IgD-negative memory B cell (primary cell): ENCODE measurements around the gene IGSF21. TPM values are rescaled to one million over a fixed set of nuclear protein-coding genes. Genes with fewer than 3 reads are reported as not detected.
"Not testable (repeated sequence)": the region's sequence is repeated elsewhere in the genome, so short reads cannot be mapped to it uniquely, and the experiment has no call there.

ENCODE experiments used
- H3K27ac Mint-ChIP-seq, 3 donors: one replicate each; pipeline ENCODE4 v1.8.0; 2020 to 2022; ENCODE audit warnings: mild to moderate bottlenecking in 3 of 3, mixed read lengths in 3 of 3, moderate library complexity in 1 of 3
- H3K27me3 Mint-ChIP-seq: one replicate; pipeline ENCODE4 v1.8.0; 2021; ENCODE audit warnings: mixed read lengths
- H3K36me3 Mint-ChIP-seq: one replicate; pipeline ENCODE4 v1.8.0; 2020; ENCODE audit warnings: mild to moderate bottlenecking, mixed read lengths
- H3K4me1 Mint-ChIP-seq, 3 donors: one replicate each; pipeline ENCODE4 v1.8.0; 2020 to 2022; ENCODE audit warnings: mixed read lengths in 3 of 3, mild to moderate bottlenecking in 1 of 3
- H3K4me3 Mint-ChIP-seq, 4 donors: one replicate each; pipeline ENCODE4 v1.8.0; 2020 to 2022; ENCODE audit warnings: mild to moderate bottlenecking in 4 of 4, mixed read lengths in 4 of 4, moderate library complexity in 3 of 4
- H3K9me3 Mint-ChIP-seq, 3 donors: one replicate each; pipeline ENCODE4 v1.8.0; 2020 to 2021; ENCODE audit warnings: mixed read lengths in 3 of 3, mild to moderate bottlenecking in 1 of 3
- polyA plus RNA-seq: library from polyadenylated mRNA; unstranded; fragments of 300-500 nt; fragmentation: Illumina TruSeq; gene quantifications from one replicate; pipeline ENCODE4 v1.2.3, GENCODE V29; 2021

IGSF21 gene
- polyA plus RNA-seq, 1 donor from 2014 or later, result not detected

DNA sequence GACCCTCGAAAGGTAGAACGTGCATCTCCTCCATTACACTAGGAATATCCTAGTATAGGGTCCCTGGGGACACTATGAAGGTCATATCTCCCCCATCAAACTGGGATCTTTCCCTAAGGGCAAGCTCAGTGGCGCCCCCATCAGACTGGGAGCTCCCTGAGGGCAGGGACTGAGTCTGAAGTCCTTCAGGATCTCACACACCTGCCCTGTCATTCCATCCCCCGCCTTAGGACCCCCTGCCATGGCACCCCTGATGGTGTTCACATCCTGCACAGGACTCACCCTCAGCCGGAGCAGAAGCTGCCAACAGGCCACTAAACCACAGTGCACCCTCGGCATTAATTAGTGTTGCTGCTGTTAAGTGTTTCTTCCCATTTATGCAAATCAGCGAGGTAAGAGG, 50.4 kb downstream of the IGSF21 start:
- Mint-ChIP-seq H3K36me3 (no peaks in the 10 kb centered on the region), H3K4me1 (peaks cover 0 to 2% (median 0%) of the 10 kb centered on the region in 3 donors), H3K27ac (no peak overlapping the region), H3K27me3 (peaks cover 7% of the 10 kb centered on the region), H3K4me3 (no peak overlapping the region), H3K9me3 (no peaks in the 10 kb centered on the region)

GRCh38 chr1:18158714-18159113, 51.1 kb downstream of the IGSF21 start:
- H3K9me3 Mint-ChIP-seq, result no peaks in the 10 kb centered on the region

DNA sequence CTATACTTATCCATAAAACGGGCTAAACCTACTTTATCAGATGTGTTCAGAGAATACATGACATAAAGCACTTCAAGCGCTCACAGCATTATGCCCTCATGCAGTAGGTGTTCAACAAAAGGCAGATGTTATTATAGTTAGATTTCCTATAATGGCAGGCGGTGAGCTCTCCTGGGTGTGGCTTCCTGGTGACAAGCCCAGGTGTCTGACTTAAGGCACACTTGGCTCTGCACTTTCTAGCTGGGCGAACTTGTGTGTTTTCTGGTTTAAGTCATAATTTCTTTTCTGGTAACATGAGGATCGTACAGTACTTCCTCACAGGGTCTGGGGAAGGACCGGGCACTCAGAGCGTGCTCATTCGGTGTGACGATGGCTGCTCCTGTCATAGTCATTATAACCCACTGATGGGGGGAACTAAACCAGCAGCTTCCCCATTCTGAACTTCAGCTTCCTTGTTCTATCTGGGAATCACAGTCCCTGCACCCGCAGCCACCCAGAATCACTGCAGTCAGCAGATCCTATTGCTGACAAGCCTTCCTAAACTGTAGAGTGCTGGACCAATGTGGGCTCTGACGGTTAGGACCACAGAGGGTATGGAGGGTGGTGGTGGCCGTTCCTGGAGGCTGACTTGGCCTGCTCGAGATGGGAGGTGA, 52.8 kb downstream of the IGSF21 start:
- Mint-ChIP-seq H3K27ac (peak overlapping the region in 1 of 3 donors; percentile 16), H3K36me3 (no peaks in the 10 kb centered on the region), H3K27me3 (peaks cover 8% of the 10 kb centered on the region), H3K9me3 (no peaks in the 10 kb centered on the region), H3K4me1 (peaks cover 0 to 2% (median 0%) of the 10 kb centered on the region in 3 donors), H3K4me3 (no peak overlapping the region)

More at GRCh38 chr1:18158714-18159113, 51.1 kb downstream of the IGSF21 start:
- no peaks in the 10 kb centered on the region for H3K36me3 Mint-ChIP-seq
- H3K27ac Mint-ChIP-seq, result no peak overlapping the region
- peaks cover 0 to 2% (median 0%) of the 10 kb centered on the region in 3 donors for H3K4me1 Mint-ChIP-seq
- H3K27me3 Mint-ChIP-seq, result peaks cover 5% of the 10 kb centered on the region
- H3K4me3 Mint-ChIP-seq, result no peak overlapping the region

GRCh38 chr1:18161690-18162089, 54.1 kb downstream of the IGSF21 start:
- Mint-ChIP-seq H3K27ac (no peak overlapping the region), H3K4me3 (no peak overlapping the region), H3K9me3 (no peaks in the 10 kb centered on the region), H3K36me3 (no peaks in the 10 kb centered on the region), H3K4me1 (peaks cover 0 to 2% (median 0%) of the 10 kb centered on the region in 3 donors), H3K27me3 (peaks cover 8% of the 10 kb centered on the region)

DNA sequence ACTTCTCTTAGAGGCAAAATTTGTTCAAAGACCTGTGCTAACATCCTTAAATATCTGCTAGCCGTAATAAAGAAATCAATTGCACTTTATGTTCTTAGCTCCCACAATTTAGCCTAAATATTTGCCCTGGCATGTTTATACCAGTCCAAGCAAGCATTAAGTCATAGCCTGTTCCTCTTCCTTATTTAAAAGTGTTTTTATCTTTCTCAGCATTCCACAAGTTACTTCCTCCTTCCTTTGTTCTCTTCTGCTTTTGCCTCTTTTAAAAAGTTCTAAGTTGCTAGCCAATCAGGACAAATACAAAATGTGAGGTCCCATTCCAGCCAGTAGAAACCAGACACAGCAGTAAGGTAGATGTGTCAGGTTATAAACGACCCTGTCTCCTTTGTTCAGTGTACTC, 58.0 kb downstream of the IGSF21 start:
- not testable (repeated sequence) for H3K27me3 Mint-ChIP-seq, H3K4me1 Mint-ChIP-seq, H3K4me3 Mint-ChIP-seq, H3K27ac Mint-ChIP-seq, H3K36me3 Mint-ChIP-seq, H3K9me3 Mint-ChIP-seq

DNA sequence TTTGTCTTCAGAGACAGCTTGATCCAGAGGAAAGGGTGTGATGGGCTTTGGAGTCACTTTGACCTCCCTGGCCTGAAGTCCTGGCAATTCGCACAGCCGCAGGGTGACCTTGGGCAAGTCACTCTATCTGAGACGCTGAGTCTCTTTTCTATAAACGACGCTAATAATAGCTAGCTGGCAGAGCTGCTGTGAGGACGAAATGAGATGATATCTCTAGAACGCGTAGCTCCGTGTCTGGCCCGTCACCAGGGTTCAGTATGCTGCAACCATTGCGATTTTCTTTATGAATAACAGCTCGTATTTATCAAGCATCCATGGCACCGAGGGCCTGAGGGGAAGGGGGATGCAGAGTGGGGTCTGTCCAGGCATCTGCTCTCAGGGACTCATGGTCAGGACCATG, 58.7 kb downstream of the IGSF21 start:
- Mint-ChIP-seq H3K27me3 (peaks cover 8% of the 10 kb centered on the region), H3K4me1 (no peaks in the 10 kb centered on the region), H3K4me3 (no peak overlapping the region), H3K9me3 (no peaks in the 10 kb centered on the region), H3K36me3 (no peaks in the 10 kb centered on the region), H3K27ac (no peak overlapping the region)

GRCh38 chr1:18166929-18167328, 59.3 kb downstream of the IGSF21 start:
- no peaks in the 10 kb centered on the region for H3K36me3 Mint-ChIP-seq
- peaks cover 0 to 4% (median 0%) of the 10 kb centered on the region in 3 donors for H3K9me3 Mint-ChIP-seq
- H3K27ac Mint-ChIP-seq, result no peak overlapping the region
- H3K4me1 Mint-ChIP-seq, result no peaks in the 10 kb centered on the region
- no peak overlapping the region for H3K4me3 Mint-ChIP-seq
- peaks cover 7% of the 10 kb centered on the region for H3K27me3 Mint-ChIP-seq

- no peak overlapping the region for H3K27ac Mint-ChIP-seq
- H3K36me3 Mint-ChIP-seq, result no peaks in the 10 kb centered on the region
- no peak overlapping the region for H3K4me3 Mint-ChIP-seq
- H3K27me3 Mint-ChIP-seq, result peaks cover 3% of the 10 kb centered on the region
- H3K4me1 Mint-ChIP-seq, result no peaks in the 10 kb centered on the region
- peaks cover 0 to 4% (median 0%) of the 10 kb centered on the region in 3 donors for H3K9me3 Mint-ChIP-seq
These were observed 62.8 kb downstream of the IGSF21 start for GRCh38 chr1:18170444-18170843.

DNA sequence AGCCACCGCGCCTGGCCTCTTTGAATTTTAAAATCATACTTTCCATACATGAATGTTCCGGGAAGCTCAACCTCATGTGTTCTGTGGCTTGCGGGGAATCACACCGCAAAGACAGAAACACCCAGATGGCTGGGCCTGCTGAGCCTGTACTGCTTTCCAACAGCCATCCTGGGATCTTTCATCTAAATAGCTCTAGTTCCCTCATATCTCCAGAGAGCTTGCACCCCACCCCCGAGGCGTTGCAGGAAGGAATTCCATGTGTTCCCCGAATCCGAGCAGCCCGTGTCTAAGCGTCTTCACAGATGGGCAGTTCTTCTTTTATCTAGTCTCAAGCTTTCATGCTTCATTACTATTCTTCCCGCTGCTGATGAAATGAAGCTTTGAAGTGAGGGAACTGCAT, 66.4 kb downstream of the IGSF21 start:
- Mint-ChIP-seq H3K36me3 (no peaks in the 10 kb centered on the region), H3K4me1 (peaks cover 1 to 4% (median 3%) of the 10 kb centered on the region in 3 donors), H3K27me3 (peaks cover 9% of the 10 kb centered on the region), H3K27ac (no peak overlapping the region), H3K4me3 (no peak overlapping the region), H3K9me3 (peaks cover 0 to 4% (median 0%) of the 10 kb centered on the region in 3 donors)

DNA sequence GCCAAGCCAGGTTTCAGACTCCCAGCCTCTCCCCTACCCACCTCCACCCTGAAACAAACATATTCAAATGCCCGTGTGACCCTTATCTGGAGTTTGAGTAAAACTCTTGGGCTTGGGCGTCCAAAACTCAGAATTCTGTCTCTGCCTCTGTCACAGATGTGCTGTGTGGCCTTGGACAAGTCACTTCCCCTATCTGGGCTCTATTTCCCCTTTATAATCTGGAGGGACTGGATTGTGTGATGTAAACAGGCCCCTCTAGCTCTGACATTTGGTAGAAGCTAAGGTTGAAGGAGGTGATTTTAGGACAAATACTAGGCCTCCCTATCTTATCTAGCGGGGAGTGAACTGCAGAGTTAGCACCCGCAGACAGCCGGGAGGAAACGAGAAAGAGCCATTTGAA, 67.5 kb downstream of the IGSF21 start:
- peaks cover 0 to 4% (median 0%) of the 10 kb centered on the region in 3 donors for H3K9me3 Mint-ChIP-seq
- no peaks in the 10 kb centered on the region for H3K36me3 Mint-ChIP-seq
- H3K27ac Mint-ChIP-seq, result no peak overlapping the region
- H3K4me3 Mint-ChIP-seq, result no peak overlapping the region
- H3K4me1 Mint-ChIP-seq, result peaks cover 1 to 4% (median 3%) of the 10 kb centered on the region in 3 donors
- peaks cover 6% of the 10 kb centered on the region for H3K27me3 Mint-ChIP-seq

- H3K4me3 Mint-ChIP-seq, result no peak overlapping the region
These were observed 68.2 kb downstream of the IGSF21 start for GRCh38 chr1:18175530-18176377.

GRCh38 chr1:18176619-18177018, 69.0 kb downstream of the IGSF21 start:
- Mint-ChIP-seq H3K9me3 (peaks cover 0 to 3% (median 0%) of the 10 kb centered on the region in 3 donors), H3K27me3 (peaks cover 7% of the 10 kb centered on the region), H3K4me1 (peaks cover 1 to 4% (median 3%) of the 10 kb centered on the region in 3 donors), H3K27ac (no peak overlapping the region), H3K4me3 (no peak overlapping the region), H3K36me3 (no peaks in the 10 kb centered on the region)

More at GRCh38 chr1:18175530-18176377, 68.2 kb downstream of the IGSF21 start:
- peaks cover 1 to 4% (median 3%) of the 10 kb centered on the region in 3 donors for H3K4me1 Mint-ChIP-seq
- H3K27me3 Mint-ChIP-seq, result peaks cover 6% of the 10 kb centered on the region
- peaks cover 0 to 4% (median 0%) of the 10 kb centered on the region in 3 donors for H3K9me3 Mint-ChIP-seq
- H3K27ac Mint-ChIP-seq, result no peak overlapping the region
- no peaks in the 10 kb centered on the region for H3K36me3 Mint-ChIP-seq

GRCh38 chr1:18178111-18178510, 70.5 kb downstream of the IGSF21 start:
- H3K27ac Mint-ChIP-seq, result no peak overlapping the region
- H3K4me1 Mint-ChIP-seq, result peaks cover 1 to 4% (median 3%) of the 10 kb centered on the region in 3 donors
- H3K9me3 Mint-ChIP-seq, result no peaks in the 10 kb centered on the region
- H3K36me3 Mint-ChIP-seq, result no peaks in the 10 kb centered on the region
- peaks cover 14% of the 10 kb centered on the region for H3K27me3 Mint-ChIP-seq
- H3K4me3 Mint-ChIP-seq, result no peak overlapping the region

DNA sequence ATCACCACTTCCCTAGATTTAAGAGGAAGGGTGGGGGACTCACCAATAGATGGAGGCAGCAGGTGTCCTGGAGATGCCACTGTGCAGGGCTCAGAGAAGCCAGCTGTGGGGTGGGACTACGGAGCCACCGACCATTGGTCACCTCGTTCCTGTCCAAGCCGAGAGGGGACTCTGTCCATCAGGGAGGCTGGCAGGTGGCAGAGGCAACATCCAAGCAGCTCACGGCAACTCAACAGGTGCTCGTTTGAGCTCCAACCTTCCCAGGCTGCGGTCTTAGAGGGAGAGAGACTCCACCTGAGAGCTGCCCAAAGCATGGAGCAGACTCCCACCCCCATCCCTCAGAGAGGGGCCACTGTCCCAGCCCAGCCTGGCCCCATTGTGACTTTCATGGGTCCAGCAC, 71.4 kb downstream of the IGSF21 start:
- no peak overlapping the region for H3K27ac Mint-ChIP-seq
- no peak overlapping the region for H3K4me3 Mint-ChIP-seq
- peaks cover 14% of the 10 kb centered on the region for H3K27me3 Mint-ChIP-seq
- H3K4me1 Mint-ChIP-seq, result peaks cover 1 to 4% (median 3%) of the 10 kb centered on the region in 3 donors
- H3K9me3 Mint-ChIP-seq, result no peaks in the 10 kb centered on the region
- H3K36me3 Mint-ChIP-seq, result no peaks in the 10 kb centered on the region

GRCh38 chr1:18182398-18183160, 75.0 kb downstream of the IGSF21 start:
- no peak overlapping the region for H3K27ac Mint-ChIP-seq
- H3K4me1 Mint-ChIP-seq, result peaks cover 1 to 4% (median 1%) of the 10 kb centered on the region in 3 donors
- no peaks in the 10 kb centered on the region for H3K36me3 Mint-ChIP-seq
- H3K27me3 Mint-ChIP-seq, result peaks cover 14% of the 10 kb centered on the region
- no peaks in the 10 kb centered on the region for H3K9me3 Mint-ChIP-seq
- H3K4me3 Mint-ChIP-seq, result peak overlapping the region in 1 of 4 donors; percentile 12
